ENCODE data around the gene CLIC3. TPM values are rescaled to one million over a fixed set of nuclear protein-coding genes. Genes with fewer than 3 reads are reported as not detected.

CLIC3 gene
- total RNA-seq, 1 donor from 2014 or later = 0.39 TPM

DNA sequence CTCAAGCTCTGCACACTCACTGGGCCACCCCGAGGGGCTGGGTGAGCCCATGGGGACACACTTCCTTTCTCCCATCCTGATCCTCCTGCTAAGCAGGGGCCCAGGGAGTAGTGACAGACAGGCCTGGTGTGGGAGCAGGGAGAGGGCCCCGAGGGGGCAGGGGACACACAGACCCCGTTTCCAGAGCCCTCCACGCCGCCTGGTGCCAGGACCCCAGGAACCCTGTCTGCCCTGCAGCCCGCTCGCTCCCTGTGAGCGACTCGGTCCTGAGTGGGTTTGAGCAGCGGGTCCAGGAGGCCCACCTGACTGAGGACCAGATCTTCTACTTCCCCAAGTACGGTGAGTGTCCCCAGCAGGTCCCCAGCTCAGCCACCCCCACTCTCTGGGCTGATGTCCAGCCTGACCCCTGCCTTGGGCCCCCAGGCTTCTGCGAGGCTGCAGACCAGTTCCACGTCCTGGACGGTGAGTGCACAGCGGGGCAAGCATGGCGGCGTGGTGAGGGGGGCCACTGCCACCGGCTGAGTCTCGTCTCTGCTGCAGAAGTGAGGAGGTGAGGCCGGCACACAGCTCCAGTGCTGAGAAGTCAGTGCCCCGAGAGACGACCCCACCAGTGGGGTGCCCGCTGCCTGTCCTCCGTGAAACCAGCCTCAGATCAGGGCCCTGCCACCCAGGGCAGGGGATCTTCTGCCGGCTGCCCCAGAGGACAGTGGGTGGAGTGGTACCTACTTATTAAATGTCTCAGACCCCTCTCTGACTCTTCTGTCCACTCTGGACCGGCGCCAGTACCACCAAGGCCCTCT lies 49.9 kb downstream of the CLIC3 start:
- Mint-ChIP-seq H3K4me3 (ENCODE audit: unreplicated experiment) (no peak overlapping the region), H3K4me1 (ENCODE audit: low read depth, unreplicated experiment) (no peaks in the 10 kb centered on the region), H3K27ac (ENCODE audit: unreplicated experiment) (no peak overlapping the region), H3K36me3 (ENCODE audit: low read depth, unreplicated experiment) (no peaks in the 10 kb centered on the region), H3K9me3 (ENCODE audit: unreplicated experiment) (no peaks in the 10 kb centered on the region), H3K27me3 (ENCODE audit: low read depth, unreplicated experiment) (no peaks in the 10 kb centered on the region)
- Histone ChIP-seq H3K9me3 (ENCODE audit: insufficient read depth, low read depth, low read length) (no peaks in the 10 kb centered on the region), H2AFZ (ENCODE audit: low read depth, low read length) (no peak overlapping the region), H3K4me3 (ENCODE audit: insufficient read depth, low read depth, low read length) (no peak overlapping the region), H3K36me3 (ENCODE audit: insufficient read depth, low read length) (no peaks in the 10 kb centered on the region), H3K27me3 (ENCODE audit: insufficient read depth, low read length) (no peaks in the 10 kb centered on the region), H3K9ac (ENCODE audit: low read length) (no peak overlapping the region), H3K4me1 (ENCODE audit: insufficient read depth, low read length) (peaks cover 16% of the 10 kb centered on the region), H3K4me2 (ENCODE audit: low read length) (no peak overlapping the region), H3K79me2 (ENCODE audit: insufficient read depth, low read length) (peaks cover 29% of the 10 kb centered on the region), H3K27ac (ENCODE audit: low read depth, low read length) (no peak overlapping the region), H4K20me1 (ENCODE audit: insufficient read depth, low read length) (peaks cover 19% of the 10 kb centered on the region)
- no peak for DNase-seq (ENCODE audit: low read depth)
- TF ChIP-seq, protein P1, sequence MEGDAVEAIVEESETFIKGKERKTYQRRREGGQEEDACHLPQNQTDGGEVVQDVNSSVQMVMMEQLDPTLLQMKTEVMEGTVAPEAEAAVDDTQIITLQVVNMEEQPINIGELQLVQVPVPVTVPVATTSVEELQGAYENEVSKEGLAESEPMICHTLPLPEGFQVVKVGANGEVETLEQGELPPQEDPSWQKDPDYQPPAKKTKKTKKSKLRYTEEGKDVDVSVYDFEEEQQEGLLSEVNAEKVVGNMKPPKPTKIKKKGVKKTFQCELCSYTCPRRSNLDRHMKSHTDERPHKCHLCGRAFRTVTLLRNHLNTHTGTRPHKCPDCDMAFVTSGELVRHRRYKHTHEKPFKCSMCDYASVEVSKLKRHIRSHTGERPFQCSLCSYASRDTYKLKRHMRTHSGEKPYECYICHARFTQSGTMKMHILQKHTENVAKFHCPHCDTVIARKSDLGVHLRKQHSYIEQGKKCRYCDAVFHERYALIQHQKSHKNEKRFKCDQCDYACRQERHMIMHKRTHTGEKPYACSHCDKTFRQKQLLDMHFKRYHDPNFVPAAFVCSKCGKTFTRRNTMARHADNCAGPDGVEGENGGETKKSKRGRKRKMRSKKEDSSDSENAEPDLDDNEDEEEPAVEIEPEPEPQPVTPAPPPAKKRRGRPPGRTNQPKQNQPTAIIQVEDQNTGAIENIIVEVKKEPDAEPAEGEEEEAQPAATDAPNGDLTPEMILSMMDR (IDR thresholded peaks at IDR 0.05; ENCODE audit: insufficient read depth, low read depth, low read length) = no peak
- TF ChIP-seq EZH2 (IDR thresholded peaks at IDR 0.05; ENCODE audit: insufficient read depth, low read length) = no peak
- no peak for FAIRE-seq

DNA sequence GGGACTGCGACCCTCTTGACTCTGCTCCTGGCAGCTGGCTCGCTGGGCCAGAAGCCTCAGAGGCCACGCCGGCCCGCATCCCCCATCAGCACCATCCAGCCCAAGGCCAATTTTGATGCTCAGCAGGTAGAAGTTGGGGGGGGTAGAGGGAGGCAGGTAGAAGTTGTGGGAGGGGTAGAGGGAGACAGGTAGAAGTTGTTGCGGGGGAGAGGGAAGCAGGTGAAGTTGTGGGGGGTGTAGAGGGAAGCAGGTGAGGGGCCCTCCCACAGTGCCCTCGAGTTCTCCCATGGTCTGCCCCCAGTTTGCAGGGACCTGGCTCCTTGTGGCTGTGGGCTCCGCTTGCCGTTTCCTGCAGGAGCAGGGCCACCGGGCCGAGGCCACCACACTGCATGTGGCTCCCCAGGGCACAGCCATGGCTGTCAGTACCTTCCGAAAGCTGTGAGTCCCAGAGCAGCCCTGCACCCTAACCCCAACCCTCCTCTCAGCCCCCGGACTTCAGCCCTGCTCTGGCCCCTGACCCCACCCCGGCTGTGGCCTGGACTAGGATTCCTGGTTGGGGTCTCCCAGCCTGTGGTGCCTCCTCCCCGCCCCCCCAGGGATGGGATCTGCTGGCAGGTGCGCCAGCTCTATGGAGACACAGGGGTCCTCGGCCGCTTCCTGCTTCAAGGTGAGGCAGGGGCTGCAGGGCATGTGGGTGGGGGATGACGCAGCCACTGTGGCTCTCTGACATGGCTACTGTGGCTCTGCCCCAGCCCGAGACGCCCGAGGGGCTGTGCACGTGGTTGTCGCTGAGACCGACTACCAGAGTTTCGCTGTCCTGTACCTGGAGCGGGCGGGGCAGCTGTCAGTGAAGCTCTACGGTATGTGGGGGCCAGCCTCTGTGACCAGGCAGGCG lies 50.8 kb downstream of the CLIC3 start:
- Mint-ChIP-seq H3K4me3 (ENCODE audit: unreplicated experiment) (peak overlapping the region; percentile 72), H3K4me1 (ENCODE audit: low read depth, unreplicated experiment) (no peaks in the 10 kb centered on the region)
- FAIRE-seq = no peak

More for the DNA sequence above, 50.8 kb downstream of the CLIC3 start:
- DNase-seq (ENCODE audit: low read depth) = no peak
- peaks cover 37% of the 10 kb centered on the region for H3K79me2 ChIP-seq (ENCODE audit: insufficient read depth, low read length)
- no peaks in the 10 kb centered on the region for H3K9me3 ChIP-seq (ENCODE audit: insufficient read depth, low read depth, low read length)
- H3K9ac ChIP-seq (ENCODE audit: low read length) = no peak overlapping the region
- peaks cover 26% of the 10 kb centered on the region for H4K20me1 ChIP-seq (ENCODE audit: insufficient read depth, low read length)
- H3K4me2 ChIP-seq (ENCODE audit: low read length) = no peak overlapping the region
- H2AFZ ChIP-seq (ENCODE audit: low read depth, low read length) = no peak overlapping the region
- H3K4me3 ChIP-seq (ENCODE audit: insufficient read depth, low read depth, low read length) = no peak overlapping the region
- no peaks in the 10 kb centered on the region for H3K27me3 ChIP-seq (ENCODE audit: insufficient read depth, low read length)
- Mint-ChIP-seq H3K9me3 (ENCODE audit: unreplicated experiment) (no peaks in the 10 kb centered on the region), H3K27ac (ENCODE audit: unreplicated experiment) (no peak overlapping the region), H3K27me3 (ENCODE audit: low read depth, unreplicated experiment) (no peaks in the 10 kb centered on the region), H3K36me3 (ENCODE audit: low read depth, unreplicated experiment) (no peaks in the 10 kb centered on the region)
- H3K4me1 ChIP-seq (ENCODE audit: insufficient read depth, low read length) = peaks cover 15% of the 10 kb centered on the region
- TF ChIP-seq, protein P1 (IDR thresholded peaks at IDR 0.05; ENCODE audit: insufficient read depth, low read depth, low read length) = no peak
- no peak for TF ChIP-seq EZH2 (IDR thresholded peaks at IDR 0.05; ENCODE audit: insufficient read depth, low read length)
- no peak overlapping the region for H3K27ac ChIP-seq (ENCODE audit: low read depth, low read length)
- H3K36me3 ChIP-seq (ENCODE audit: insufficient read depth, low read length) = no peaks in the 10 kb centered on the region

Other genes with a start within 250 kb of the CLIC3 start
- not detected in 2 replicates for gene LCN6, start 248.0 kb downstream of the CLIC3 start, total RNA-seq
- gene LCN8, start 238.3 kb downstream of the CLIC3 start, total RNA-seq = not detected in 2 replicates
- not detected in 2 replicates for gene LCN15, start 232.1 kb downstream of the CLIC3 start, total RNA-seq
- 40.8 and 46.4 TPM in 2 replicates for gene TMEM141, start 205.2 kb downstream of the CLIC3 start, total RNA-seq
- gene CCDC183, start 200.2 kb downstream of the CLIC3 start, total RNA-seq = 0.84 and 1.3 TPM in 2 replicates
- gene RABL6, start 188.6 kb downstream of the CLIC3 start, total RNA-seq = 62.0 and 69.4 TPM in 2 replicates
- 3.3 and 4.2 TPM in 2 replicates for gene AJM1, start 154.1 kb downstream of the CLIC3 start, total RNA-seq
- 192 and 215 TPM in 2 replicates for gene PHPT1, start 147.2 kb downstream of the CLIC3 start, total RNA-seq
- 8.5 and 9.3 TPM in 2 replicates for gene MAMDC4, start 144.2 kb downstream of the CLIC3 start, total RNA-seq
- gene EDF1, start 130.3 kb downstream of the CLIC3 start, total RNA-seq = 364 and 367 TPM in 2 replicates
- 12.5 and 14.4 TPM in 2 replicates for gene TRAF2, start 110.1 kb downstream of the CLIC3 start, total RNA-seq
- gene FBXW5, start 51.8 kb downstream of the CLIC3 start, total RNA-seq = 67.7 and 70.4 TPM in 2 replicates
- 0.77 and 1.6 TPM in 2 replicates for gene C8G, start 51.3 kb downstream of the CLIC3 start, total RNA-seq
- not detected in 2 replicates for gene LCN12, start 44.3 kb downstream of the CLIC3 start, total RNA-seq
- gene PTGDS, start 19.1 kb downstream of the CLIC3 start, total RNA-seq = 5.0 and 5.6 TPM in 2 replicates
- gene LCNL1, start 13.6 kb downstream of the CLIC3 start, total RNA-seq = 0.22 and 0.45 TPM in 2 replicates
- 15.3 and 18.8 TPM in 2 replicates for gene PAXX, start 4.1 kb downstream of the CLIC3 start, total RNA-seq
- 16.2 and 20.0 TPM in 2 replicates for gene ABCA2, start 31.7 kb upstream of the CLIC3 start, total RNA-seq
- not detected in 2 replicates for gene FUT7, start 35.5 kb upstream of the CLIC3 start, total RNA-seq
- 65.9 and 66.8 TPM in 2 replicates for gene NPDC1, start 49.6 kb upstream of the CLIC3 start, total RNA-seq
- gene ENTPD2, start 57.5 kb upstream of the CLIC3 start, total RNA-seq = 0.14 and 0.55 TPM in 2 replicates
- 0.41 and 0.43 TPM in 2 replicates for gene SAPCD2, start 74.0 kb upstream of the CLIC3 start, total RNA-seq
- 4.0 and 4.7 TPM in 2 replicates for gene UAP1L1, start 80.9 kb upstream of the CLIC3 start, total RNA-seq
- gene MAN1B1, start 90.4 kb upstream of the CLIC3 start, total RNA-seq = 69.2 and 89.0 TPM in 2 replicates
- 53.8 and 68.7 TPM in 2 replicates for gene DPP7, start 118.2 kb upstream of the CLIC3 start, total RNA-seq
- gene GRIN1, start 142.6 kb upstream of the CLIC3 start, total RNA-seq = 0.18 TPM in 1 of 2 replicates, not detected in the other
- not detected in 2 replicates for gene LRRC26, start 173.5 kb upstream of the CLIC3 start, total RNA-seq
- gene TMEM210, start 175.5 kb upstream of the CLIC3 start, total RNA-seq = not detected in 2 replicates
- 39.2 and 39.7 TPM in 2 replicates for gene ANAPC2, start 192.0 kb upstream of the CLIC3 start, total RNA-seq
- 49.1 and 52.7 TPM in 2 replicates for gene SSNA1, start 192.1 kb upstream of the CLIC3 start, total RNA-seq
- 16.0 and 17.2 TPM in 2 replicates for gene TPRN, start 204.2 kb upstream of the CLIC3 start, total RNA-seq
- gene TMEM203, start 209.1 kb upstream of the CLIC3 start, total RNA-seq = 28.7 and 30.9 TPM in 2 replicates
- 13.7 and 14.5 TPM in 2 replicates for gene NDOR1, start 209.1 kb upstream of the CLIC3 start, total RNA-seq
- 4.3 and 4.9 TPM in 2 replicates for gene RNF208, start 225.7 kb upstream of the CLIC3 start, total RNA-seq
- 1.2 and 1.3 TPM in 2 replicates for gene CYSRT1, start 228.6 kb upstream of the CLIC3 start, total RNA-seq
- 0.17 TPM in 1 of 2 replicates, not detected in the other for gene RNF224, start 230.9 kb upstream of the CLIC3 start, total RNA-seq
- 0.09 TPM in 1 of 2 replicates, not detected in the other for gene SLC34A3, start 234.3 kb upstream of the CLIC3 start, total RNA-seq
- 188 and 218 TPM in 2 replicates for gene TUBB4B, start 244.7 kb upstream of the CLIC3 start, total RNA-seq